GM21367 (cell line): Measurements from ENCODE around the gene MACROH2A1.

Source experiments
- ATAC-seq: cut with Tn5 transposase; IDR thresholded peaks from one replicate; pipeline ENCODE4 v1.9.1; 2021; ENCODE audit not compliant: unreplicated experiment

The MACROH2A1 gene

GRCh38 chr5:135357685-135358084 lies 41.3 kb downstream of the MACROH2A1 start:
- no peak for ATAC-seq

- no peak for ATAC-seq
Observed at GRCh38 chr5:135356522-135357318, 42.3 kb downstream of the MACROH2A1 start.

- ATAC-seq = no peak
Observed at GRCh38 chr5:135355169-135355568, 43.9 kb downstream of the MACROH2A1 start.

GRCh38 chr5:135353952-135354721 lies 44.9 kb downstream of the MACROH2A1 start:
- no peak for ATAC-seq

- ATAC-seq = no peak
Observed at GRCh38 chr5:135350536-135350935, 48.5 kb downstream of the MACROH2A1 start.

- no peak for ATAC-seq
Observed at GRCh38 chr5:135349886-135350285, 49.1 kb downstream of the MACROH2A1 start.

- no peak for ATAC-seq
Observed at GRCh38 chr5:135349451-135349850, 49.6 kb downstream of the MACROH2A1 start.

GRCh38 chr5:135348918-135349317 lies 50.1 kb downstream of the MACROH2A1 start:
- ATAC-seq = no peak

GRCh38 chr5:135347392-135347791 lies 51.6 kb downstream of the MACROH2A1 start:
- no peak for ATAC-seq

- no peak for ATAC-seq
Observed at GRCh38 chr5:135345956-135346731, 52.9 kb downstream of the MACROH2A1 start.

- no peak for ATAC-seq
Observed at GRCh38 chr5:135344349-135344748, 54.7 kb downstream of the MACROH2A1 start.

- ATAC-seq = no peak
Observed at GRCh38 chr5:135343413-135343812, 55.6 kb downstream of the MACROH2A1 start.

- ATAC-seq = no peak
Observed at GRCh38 chr5:135342551-135342875, 56.5 kb downstream of the MACROH2A1 start.

GRCh38 chr5:135341696-135342550 lies 57.1 kb downstream of the MACROH2A1 start:
- ATAC-seq = no peak

GRCh38 chr5:135341016-135341666 lies 57.9 kb downstream of the MACROH2A1 start:
- ATAC-seq = no peak

GRCh38 chr5:135340568-135340967 lies 58.5 kb downstream of the MACROH2A1 start:
- ATAC-seq = no peak

GRCh38 chr5:135339623-135340022 lies 59.4 kb downstream of the MACROH2A1 start:
- ATAC-seq = no peak

GRCh38 chr5:135339189-135339588 lies 59.8 kb downstream of the MACROH2A1 start:
- ATAC-seq = no peak

- ATAC-seq = no peak
Observed at GRCh38 chr5:135337064-135337463, 62.0 kb downstream of the MACROH2A1 start.
